HepG2 (cell line): ENCODE data around the gene IL1B.

ENCODE experiments used
- STAT5B ChIP-seq: sonication (generic); formaldehyde crosslinking; IDR thresholded peaks from 2 replicates; pipeline ENCODE4 v1.4.0; 2020; ENCODE audit warnings: missing genetic modification reagents
- ZNF274 ChIP-seq: sonication (generic); formaldehyde crosslinking; IDR thresholded peaks from 2 replicates; pipeline ENCODE4 v1.5.1; 2020; ENCODE audit warnings: mild to moderate bottlenecking, missing genetic modification reagents
- ZNF3 ChIP-seq: IDR thresholded peaks from 2 replicates; pipeline ENCODE4 v1.7.0; 2017; ENCODE audit warnings: inconsistent platforms
- TF ChIP-seq, protein P1 (sequence below): sonication (generic); formaldehyde crosslinking; IDR thresholded peaks from 2 replicates; pipeline ENCODE4 v1.8.1; 2023; ENCODE audit warnings: mild to moderate bottlenecking, missing genetic modification reagents, borderline replicate concordance

- TF ChIP-seq ZNF3 (CRISPR knock-in tag) (no peak), ZNF274 (CRISPR knock-in tag) (no peak), STAT5B (CRISPR knock-in tag) (no peak)
- TF ChIP-seq, protein P1, sequence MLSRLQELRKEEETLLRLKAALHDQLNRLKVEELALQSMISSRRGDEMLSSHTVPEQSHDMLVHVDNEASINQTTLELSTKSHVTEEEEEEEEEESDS (CRISPR knock-in tag) = no peak
Observed at GRCh38 chr2:112791693-112792230, 44.8 kb downstream of the IL1B start.
